ACC112 (cell line): Measurements from ENCODE around the gene MADCAM1.
A peak's percentile ranks its signal among the peaks of the same experiment; 100 is the strongest.

ENCODE experiments used
- H2AFZ ChIP-seq: fragments of 200-600 bp; sonication (generic); one replicate; pipeline ENCODE4 v1.6.0; 2017; ENCODE audit warnings: antibody characterized with exemption, low read length; ENCODE audit not compliant: unreplicated experiment
- H3K27ac ChIP-seq: fragments of 200-600 bp; sonication (generic); 2 replicates; pipeline ENCODE4 v1.5.1; 2014; ENCODE audit warnings: low read depth, mild to moderate bottlenecking, antibody characterized with exemption, low read length, moderate library complexity
- H3K27me3 ChIP-seq: fragments of 200-600 bp; sonication (generic); 2 replicates; pipeline ENCODE4 v1.6.1; 2014; ENCODE audit warnings: mild to moderate bottlenecking, antibody characterized with exemption, low read length, moderate library complexity, mixed read lengths; ENCODE audit not compliant: insufficient read depth
- H3K36me3 ChIP-seq: fragments of 200-600 bp; sonication (generic); 2 replicates; pipeline ENCODE4 v1.6.1; 2016; ENCODE audit warnings: mild to moderate bottlenecking, antibody characterized with exemption, low read length, moderate library complexity, mixed read lengths; ENCODE audit not compliant: insufficient read depth
- H3K4me1 ChIP-seq: fragments of 200-600 bp; sonication (generic); one replicate; pipeline ENCODE4 v1.6.1; 2016; ENCODE audit warnings: low read length, mixed read lengths; ENCODE audit not compliant: insufficient read depth, unreplicated experiment, control insufficient read depth
- H3K4me3 ChIP-seq: fragments of 200-600 bp; sonication (generic); 2 replicates; pipeline ENCODE4 v1.5.1; 2014; ENCODE audit warnings: mild to moderate bottlenecking, low read depth, low read length
- H3K79me2 ChIP-seq: fragments of 200-600 bp; sonication (generic); one replicate; pipeline ENCODE4 v1.6.0; 2016; ENCODE audit warnings: low read length; ENCODE audit not compliant: control insufficient read depth, unreplicated experiment, insufficient read depth

The MADCAM1 gene

DNA sequence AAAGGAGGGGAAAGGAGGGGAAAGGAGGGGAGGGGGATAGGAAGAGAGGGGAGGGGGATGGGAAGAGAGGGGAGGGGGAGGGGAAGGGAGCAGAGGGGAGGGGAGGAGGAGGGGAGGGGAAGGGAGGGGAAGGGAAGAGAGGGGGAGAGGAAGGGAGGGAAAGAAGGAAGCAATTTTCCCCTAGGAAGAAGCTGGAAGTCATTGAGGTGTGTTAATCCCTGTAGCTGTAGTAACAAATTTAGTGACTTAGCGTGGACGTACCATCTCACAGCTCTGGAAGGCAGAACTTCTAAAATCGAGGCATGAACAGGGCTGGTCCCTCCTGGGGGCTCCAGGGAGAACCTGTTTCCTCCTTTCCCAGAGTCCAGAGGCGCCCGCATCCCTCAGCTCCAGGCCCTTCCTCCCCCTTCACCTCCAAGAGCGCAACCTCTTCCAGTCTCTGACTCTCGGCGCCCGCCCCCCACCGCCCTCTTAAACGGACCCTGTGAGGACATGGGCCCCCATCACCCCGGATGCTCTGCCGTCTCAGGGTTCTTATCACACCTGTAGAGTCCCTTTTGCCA is 29.7 kb downstream of the MADCAM1 start:
- Histone ChIP-seq H3K4me3 (no peak overlapping the region), H2AFZ (no peak overlapping the region), H3K4me1 (peaks cover 6% of the 10 kb centered on the region), H3K27me3 (no peaks in the 10 kb centered on the region), H3K79me2 (no peaks in the 10 kb centered on the region), H3K27ac (no peak overlapping the region), H3K36me3 (no peaks in the 10 kb centered on the region)

GRCh38 chr19:530134-531008 is 34.1 kb downstream of the MADCAM1 start:
- H3K36me3 ChIP-seq, result no peaks in the 10 kb centered on the region
- no peaks in the 10 kb centered on the region for H3K27me3 ChIP-seq
- no peak overlapping the region for H3K27ac ChIP-seq
- peaks cover 8% of the 10 kb centered on the region for H3K4me1 ChIP-seq
- H2AFZ ChIP-seq, result no peak overlapping the region
- peak overlapping the region; percentile 92 for H3K4me3 ChIP-seq
- H3K79me2 ChIP-seq, result peaks cover 33% of the 10 kb centered on the region

DNA sequence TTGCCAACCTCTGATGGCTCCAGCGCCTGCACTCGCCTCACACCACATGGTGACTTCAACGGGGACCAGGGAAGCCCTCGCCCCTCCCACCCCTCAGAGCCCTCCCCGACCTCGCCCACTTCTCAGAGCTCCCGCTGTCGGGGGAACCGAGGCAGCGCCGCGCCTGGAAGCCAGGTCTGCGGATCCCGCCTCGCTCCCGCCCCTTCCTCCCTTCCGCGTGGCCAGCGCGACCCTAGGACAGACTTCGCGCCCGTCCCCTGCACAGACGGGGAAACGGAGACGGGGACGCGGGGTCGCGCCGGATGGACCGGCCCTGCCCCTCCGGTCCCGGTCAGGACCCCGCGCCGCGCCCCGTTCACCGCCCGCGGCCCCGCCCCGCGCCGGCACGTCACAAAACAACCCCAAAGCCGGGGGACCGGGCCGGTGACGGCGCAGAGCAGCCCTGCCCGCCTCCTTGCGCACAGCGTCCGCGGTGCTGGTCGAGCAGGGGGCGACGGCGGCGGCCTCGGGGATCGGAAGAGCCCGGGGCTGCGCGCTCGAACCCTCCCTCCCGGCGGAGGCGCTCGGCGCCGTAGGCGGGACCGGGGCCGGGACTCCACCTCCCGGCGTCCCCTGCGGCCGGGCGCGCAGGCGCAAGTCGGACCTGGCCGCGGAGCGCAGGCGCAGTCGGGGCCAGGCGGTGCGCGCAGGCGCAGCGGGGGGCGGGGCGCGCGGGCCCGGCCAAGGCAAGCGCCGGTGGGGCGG is 34.9 kb downstream of the MADCAM1 start:
- Histone ChIP-seq H3K27me3 (no peaks in the 10 kb centered on the region), H3K79me2 (peaks cover 35% of the 10 kb centered on the region), H3K27ac (peak overlapping the region; percentile 67), H3K4me3 (peak overlapping the region; percentile 92), H3K36me3 (no peaks in the 10 kb centered on the region), H2AFZ (peak overlapping the region; percentile 85), H3K4me1 (peaks cover 8% of the 10 kb centered on the region)

GRCh38 chr19:531753-532560 is 35.7 kb downstream of the MADCAM1 start, which contains the start of gene CDC34:
CDC34 (plus strand) TSS chr19:531760; CDS start chr19:531932, 172 bp downstream.
- H3K36me3 ChIP-seq, result no peaks in the 10 kb centered on the region
- peaks cover 8% of the 10 kb centered on the region for H3K4me1 ChIP-seq
- H3K79me2 ChIP-seq, result peaks cover 35% of the 10 kb centered on the region
- no peaks in the 10 kb centered on the region for H3K27me3 ChIP-seq
- H3K4me3 ChIP-seq, result peak within 1 kb of the TSS; percentile 93
- peak within 1 kb of the TSS; percentile 85 for H2AFZ ChIP-seq
- peak within 1 kb of the TSS; percentile 76 for H3K27ac ChIP-seq

GRCh38 chr19:532561-533363 is 36.5 kb downstream of the MADCAM1 start:
- Histone ChIP-seq H3K4me3 (peak overlapping the region; percentile 93), H3K4me1 (peaks cover 8% of the 10 kb centered on the region), H3K27me3 (no peaks in the 10 kb centered on the region), H3K27ac (peak overlapping the region; percentile 76), H2AFZ (no peak overlapping the region), H3K36me3 (no peaks in the 10 kb centered on the region), H3K79me2 (peaks cover 35% of the 10 kb centered on the region)

- H3K4me1 ChIP-seq, result peaks cover 8% of the 10 kb centered on the region
- H3K79me2 ChIP-seq, result peaks cover 35% of the 10 kb centered on the region
- H2AFZ ChIP-seq, result no peak overlapping the region
- no peaks in the 10 kb centered on the region for H3K36me3 ChIP-seq
- H3K27ac ChIP-seq, result peak overlapping the region; percentile 76
- peak overlapping the region; percentile 93 for H3K4me3 ChIP-seq
- H3K27me3 ChIP-seq, result no peaks in the 10 kb centered on the region
Measured at GRCh38 chr19:533364-534058, 37.2 kb downstream of the MADCAM1 start.

DNA sequence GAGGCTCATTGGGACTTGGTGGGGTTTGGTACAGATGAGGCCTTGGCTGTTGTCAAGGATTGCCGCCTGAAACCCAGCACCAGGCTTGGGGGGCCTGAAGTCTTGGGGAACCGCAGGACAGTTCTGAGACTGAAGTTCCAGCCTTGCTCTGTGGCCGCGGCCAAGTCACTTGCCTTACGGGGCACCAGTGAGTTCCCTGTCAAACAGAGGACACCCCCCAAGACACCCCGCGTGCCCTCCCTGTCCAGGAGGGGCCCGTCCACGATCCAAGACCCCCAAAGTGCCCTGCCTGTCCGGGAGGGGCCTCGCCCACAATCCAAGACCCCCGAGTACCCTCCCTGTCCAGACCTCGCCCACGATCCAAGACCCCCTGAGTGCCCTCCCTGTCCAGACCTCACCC is 37.8 kb downstream of the MADCAM1 start:
- H3K4me3 ChIP-seq, result peak overlapping the region; percentile 93
- H3K79me2 ChIP-seq, result peaks cover 35% of the 10 kb centered on the region
- no peak overlapping the region for H2AFZ ChIP-seq
- no peak overlapping the region for H3K27ac ChIP-seq
- H3K27me3 ChIP-seq, result no peaks in the 10 kb centered on the region
- no peaks in the 10 kb centered on the region for H3K36me3 ChIP-seq
- peaks cover 8% of the 10 kb centered on the region for H3K4me1 ChIP-seq

DNA sequence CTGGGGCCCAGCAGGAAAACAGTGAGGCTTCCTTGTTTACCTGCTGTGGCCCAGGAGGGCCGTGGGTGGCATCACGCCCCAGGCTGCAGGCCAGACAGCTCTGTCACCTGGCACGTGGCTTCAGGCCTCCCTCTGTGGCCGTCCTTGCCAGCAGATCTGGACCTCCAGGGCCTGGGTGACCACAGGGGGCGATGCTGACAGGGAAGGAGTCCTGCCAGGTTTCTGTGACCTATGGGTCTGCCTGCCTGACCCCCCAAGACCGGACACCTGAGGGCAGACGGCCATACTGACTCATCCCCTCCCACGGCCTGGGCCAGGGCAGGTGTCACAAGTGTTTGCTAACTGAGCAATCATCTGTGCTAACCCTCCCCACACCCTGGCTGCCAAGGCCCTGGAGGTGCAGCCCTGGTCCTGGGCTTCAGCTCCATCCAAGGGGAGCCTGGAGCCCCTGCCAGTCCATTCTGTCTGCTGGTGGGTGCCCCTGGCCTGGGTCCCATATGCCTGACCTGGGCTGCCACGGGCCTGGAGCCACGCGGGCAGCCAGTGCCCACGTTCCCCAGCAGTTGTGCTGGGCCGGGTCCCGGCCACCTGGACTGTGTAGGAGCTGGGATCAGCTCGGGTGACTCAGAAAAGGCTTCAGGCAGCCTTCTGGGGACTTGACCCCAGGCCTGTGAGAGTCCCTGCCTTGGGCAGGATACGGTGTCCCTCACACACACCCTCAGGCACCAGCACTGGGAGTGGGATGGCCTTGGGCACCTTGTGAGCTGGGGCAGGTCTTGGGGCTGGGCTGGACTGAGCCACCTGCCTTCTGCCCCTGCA is 38.9 kb downstream of the MADCAM1 start:
- H3K4me3 ChIP-seq, result no peak overlapping the region
- no peak overlapping the region for H3K27ac ChIP-seq
- no peak overlapping the region for H2AFZ ChIP-seq
- H3K36me3 ChIP-seq, result no peaks in the 10 kb centered on the region
- H3K79me2 ChIP-seq, result peaks cover 35% of the 10 kb centered on the region
- no peaks in the 10 kb centered on the region for H3K27me3 ChIP-seq
- H3K4me1 ChIP-seq, result peaks cover 8% of the 10 kb centered on the region
